Measurements from ENCODE around the gene APOL2.

- no peak for TF ChIP-seq CTCF (IDR thresholded peaks at IDR 0.05; ENCODE audit: insufficient read depth, low read depth, low read length)
- TF ChIP-seq EZH2 (IDR thresholded peaks at IDR 0.05; ENCODE audit: insufficient read depth, low read length): no peak
Measured at GRCh38 chr22:36287881-36288515, 48.7 kb upstream of the APOL2 start.

Data from astrocyte (in vitro differentiated cells and primary cell).